ENCODE data around the gene BMF.
"Not testable (repeated sequence)": the region's sequence is repeated elsewhere in the genome, so short reads cannot be mapped to it uniquely, and the experiment has no call there.

The BMF gene

GRCh38 chr15:40085266-40085665 is 23.4 kb downstream of the BMF start:
- DNase-seq: no peak

GRCh38 chr15:40084650-40085049 is 24.0 kb downstream of the BMF start:
- DNase-seq: no peak

- DNase-seq: no peak
Measured at GRCh38 chr15:40082195-40082883, 26.3 kb downstream of the BMF start.

- DNase-seq: no peak
Measured at GRCh38 chr15:40081691-40082194, 26.9 kb downstream of the BMF start.

- no peak for DNase-seq
Measured at GRCh38 chr15:40080847-40081246, 27.8 kb downstream of the BMF start.

- no peak for DNase-seq
Measured at GRCh38 chr15:40080104-40080503, 28.6 kb downstream of the BMF start.

GRCh38 chr15:40079456-40079855 is 29.2 kb downstream of the BMF start:
- DNase-seq: no peak

- DNase-seq: no peak
Measured at GRCh38 chr15:40075298-40076044, 33.2 kb downstream of the BMF start.

GRCh38 chr15:40074656-40075055 is 34.0 kb downstream of the BMF start:
- DNase-seq: not testable (repeated sequence)

GRCh38 chr15:40073716-40074490 is 34.8 kb downstream of the BMF start:
- not testable (repeated sequence) for DNase-seq

GRCh38 chr15:40072216-40072990 is 36.3 kb downstream of the BMF start:
- DNase-seq: no peak

- no peak for DNase-seq
Measured at GRCh38 chr15:40070608-40071218, 38.0 kb downstream of the BMF start.

GRCh38 chr15:40070166-40070557 is 38.5 kb downstream of the BMF start:
- DNase-seq: no peak

- DNase-seq: no peak
Measured at GRCh38 chr15:40069178-40070165, 39.2 kb downstream of the BMF start.

- no peak for DNase-seq
Measured at GRCh38 chr15:40067921-40068624, 40.6 kb downstream of the BMF start.

GRCh38 chr15:40066589-40066988 is 42.1 kb downstream of the BMF start:
- DNase-seq: no peak

GRCh38 chr15:40065166-40065565 is 43.5 kb downstream of the BMF start:
- DNase-seq: no peak

- no peak for DNase-seq
Measured at GRCh38 chr15:40064231-40064894, 44.3 kb downstream of the BMF start.

GRCh38 chr15:40063563-40064011 is 45.1 kb downstream of the BMF start:
- DNase-seq: no peak
